Measurements from ENCODE around the gene COG7. TPM values are rescaled to one million over a fixed set of nuclear protein-coding genes. Genes with fewer than 3 reads are reported as not detected.

COG7 gene
- total RNA-seq, 1 experiment from 2014 or later = 17.9 TPM

DNA sequence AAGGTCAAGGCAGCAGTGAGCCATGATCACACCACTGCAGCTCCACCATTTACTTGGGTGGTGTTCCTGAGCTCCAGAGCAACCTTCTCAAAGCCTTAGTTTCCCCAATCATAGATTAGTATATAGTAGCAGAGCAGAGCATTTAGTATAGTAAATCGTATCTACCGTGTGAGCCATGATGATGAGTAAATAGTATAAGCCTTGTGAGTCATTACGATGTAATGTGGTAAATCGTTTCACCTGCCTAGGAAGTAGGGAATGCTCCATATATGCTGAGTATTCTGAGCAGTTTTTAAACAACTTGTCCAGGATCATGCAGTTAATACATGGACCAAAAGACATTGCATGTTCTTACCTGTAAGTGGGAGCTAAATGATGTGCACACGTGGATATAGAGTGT lies 84.5 kb downstream of the COG7 start:
- Histone ChIP-seq H3K23ac (ENCODE audit: insufficient read length, low read depth, low read length) (no peak overlapping the region), H3K9ac (ENCODE audit: extremely low read depth, insufficient read length, low read length) (no peak overlapping the region), H3K27me3 (ENCODE audit: insufficient read depth, low read length) (no peaks in the 10 kb centered on the region), H3K56ac (ENCODE audit: insufficient read length, low read depth, low read length) (no peak overlapping the region), H2BK20ac (ENCODE audit: low read depth, low read length, poor library complexity, severe bottlenecking) (no peak overlapping the region), H3K79me2 (ENCODE audit: insufficient read depth, low read length) (no peaks in the 10 kb centered on the region; the same call in 1 of the 2 replicates), H3K23me2 (ENCODE audit: insufficient read length, low read depth, low read length, poor library complexity, severe bottlenecking) (no peaks in the 10 kb centered on the region), H2AFZ (ENCODE audit: low read length) (no peak overlapping the region), H2BK12ac (ENCODE audit: insufficient read length, low read depth, low read length) (no peak overlapping the region), H4K91ac (ENCODE audit: insufficient read length, low read depth, low read length) (no peak overlapping the region), H3K14ac (ENCODE audit: insufficient read depth, low read length) (no peak overlapping the region), H3K4ac (ENCODE audit: low read depth, low read length) (no peak overlapping the region), H4K8ac (replicated peaks; ENCODE audit: insufficient read length, low read depth, low read length) (no peak overlapping the region), H3K27ac (ENCODE audit: insufficient read length, low read depth, low read length) (no peak overlapping the region), H3K4me1 (ENCODE audit: insufficient read depth, low read length) (peaks cover 2% of the 10 kb centered on the region; the same call in 1 of the 2 replicates), H3T11ph (ENCODE audit: low read length) (no peak overlapping the region), H2BK120ac (ENCODE audit: low read depth, low read length, poor library complexity, severe bottlenecking) (no peak overlapping the region), H2BK5ac (ENCODE audit: insufficient read length, low read length) (no peak overlapping the region), H3K18ac (ENCODE audit: insufficient read length, low read depth, low read length) (no peak overlapping the region), H4K20me1 (ENCODE audit: control insufficient read depth, insufficient read depth, insufficient read length) (peaks cover 3% of the 10 kb centered on the region), H2AK5ac (ENCODE audit: insufficient read length, low read length) (no peak overlapping the region), H3K9me3 (ENCODE audit: control insufficient read depth, low read depth, low read length) (no peaks in the 10 kb centered on the region), H4K5ac (ENCODE audit: insufficient read length, low read depth, low read length) (no peak overlapping the region), H3K79me1 (ENCODE audit: insufficient read depth, low read depth, low read length, poor library complexity, severe bottlenecking) (no peaks in the 10 kb centered on the region), H2BK15ac (ENCODE audit: low read depth, low read length) (no peak overlapping the region), H3K4me2 (ENCODE audit: insufficient read depth, insufficient read length, low read length) (no peak overlapping the region)
- WGBS (ENCODE audit: extremely low coverage, insufficient read length, low lambda C conversion rate) = no CpG with 5 or more reads among the region's 5 CpGs
- Mint-ChIP-seq H3K9me3 (no peaks in the 10 kb centered on the region), H3K27me3 (ENCODE audit: low read depth) (no peaks in the 10 kb centered on the region; the same call in none of the 2 replicates), H3K4me1 (peaks cover 9% of the 10 kb centered on the region in 2 experiments), H3K36me3 (ENCODE audit: insufficient read depth in 1 of 3, low read depth in 3 of 3) (no peaks in the 10 kb centered on the region), H3K27ac (no peak overlapping the region), H3K4me3 (no peak overlapping the region)
- no peak for DNase-seq
- TF ChIP-seq, protein P1, sequence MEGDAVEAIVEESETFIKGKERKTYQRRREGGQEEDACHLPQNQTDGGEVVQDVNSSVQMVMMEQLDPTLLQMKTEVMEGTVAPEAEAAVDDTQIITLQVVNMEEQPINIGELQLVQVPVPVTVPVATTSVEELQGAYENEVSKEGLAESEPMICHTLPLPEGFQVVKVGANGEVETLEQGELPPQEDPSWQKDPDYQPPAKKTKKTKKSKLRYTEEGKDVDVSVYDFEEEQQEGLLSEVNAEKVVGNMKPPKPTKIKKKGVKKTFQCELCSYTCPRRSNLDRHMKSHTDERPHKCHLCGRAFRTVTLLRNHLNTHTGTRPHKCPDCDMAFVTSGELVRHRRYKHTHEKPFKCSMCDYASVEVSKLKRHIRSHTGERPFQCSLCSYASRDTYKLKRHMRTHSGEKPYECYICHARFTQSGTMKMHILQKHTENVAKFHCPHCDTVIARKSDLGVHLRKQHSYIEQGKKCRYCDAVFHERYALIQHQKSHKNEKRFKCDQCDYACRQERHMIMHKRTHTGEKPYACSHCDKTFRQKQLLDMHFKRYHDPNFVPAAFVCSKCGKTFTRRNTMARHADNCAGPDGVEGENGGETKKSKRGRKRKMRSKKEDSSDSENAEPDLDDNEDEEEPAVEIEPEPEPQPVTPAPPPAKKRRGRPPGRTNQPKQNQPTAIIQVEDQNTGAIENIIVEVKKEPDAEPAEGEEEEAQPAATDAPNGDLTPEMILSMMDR (conservative IDR thresholded peaks at IDR 0.05) = no peak

Data from H9 (cell line).